ENCODE results near the gene NCKAP5L. TPM values are rescaled to one million over a fixed set of nuclear protein-coding genes. Genes with fewer than 3 reads are reported as not detected.
A peak's percentile ranks its signal among the peaks of the same experiment; 100 is the strongest.
"Not testable (repeated sequence)": the region's sequence is repeated elsewhere in the genome, so short reads cannot be mapped to it uniquely, and the experiment has no call there.

The NCKAP5L gene
- total RNA-seq, 2 experiments from 2014 or later: 2.8 TPM

GRCh38 chr12:49777800-49778748 lies 50.1 kb downstream of the NCKAP5L start:
- no peak overlapping the region for H3K27ac Mint-ChIP-seq
- intact Hi-C loops (cut with micrococcal nuclease): loop anchor here (1.0 to 5.0 kb wide), 6 partner anchors 28 to 279 kb away; partner anchors contain the start of genes ASIC1 and TMBIM6

GRCh38 chr12:49777341-49777740 lies 50.9 kb downstream of the NCKAP5L start:
- Mint-ChIP-seq H3K36me3 (ENCODE audit: low read depth) (no peaks in the 10 kb centered on the region), H3K4me3 (no peak overlapping the region)

More at GRCh38 chr12:49777800-49778748, 50.1 kb downstream of the NCKAP5L start:
- peaks cover 3% of the 10 kb centered on the region for H3K27me3 Mint-ChIP-seq (ENCODE audit: low read depth)
- no peaks in the 10 kb centered on the region for H3K36me3 Mint-ChIP-seq (ENCODE audit: low read depth)
- peaks cover 6% of the 10 kb centered on the region for H3K4me1 Mint-ChIP-seq (ENCODE audit: low read depth)
- CTCF ChIA-PET: interaction anchor here (0.6 to 3.4 kb wide), 43 partner anchors 8 to 559 kb away, joined by 3 to 46 read pairs (median 6); partner anchors contain the start of genes BCDIN3D, NCKAP5L and TMBIM6
- peak; percentile 89 for DNase-seq
- H3K9me3 Mint-ChIP-seq: no peaks in the 10 kb centered on the region
- H3K4me3 Mint-ChIP-seq: no peak overlapping the region

GRCh38 chr12:49776858-49777257 lies 51.4 kb downstream of the NCKAP5L start:
- Mint-ChIP-seq H3K27ac (no peak overlapping the region), H3K36me3 (ENCODE audit: low read depth) (no peaks in the 10 kb centered on the region), H3K27me3 (ENCODE audit: low read depth) (peaks cover 3% of the 10 kb centered on the region), H3K9me3 (no peaks in the 10 kb centered on the region), H3K4me3 (no peak overlapping the region), H3K4me1 (ENCODE audit: low read depth) (peaks cover 6% of the 10 kb centered on the region)
- intact Hi-C loops (cut with micrococcal nuclease): loop anchor here (1.0 to 5.0 kb wide), 6 partner anchors 62 to 293 kb away; partner anchors contain the start of genes ASIC1 and FMNL3
- CTCF ChIA-PET: interaction anchor here (0.5 to 3.4 kb wide), 29 partner anchors 9 to 279 kb away, joined by 3 to 46 read pairs (median 7); partner anchors contain the start of genes BCDIN3D, NCKAP5L and TMBIM6
- no peak for DNase-seq

More at GRCh38 chr12:49777341-49777740, 50.9 kb downstream of the NCKAP5L start:
- Mint-ChIP-seq H3K27ac (no peak overlapping the region), H3K27me3 (ENCODE audit: low read depth) (peaks cover 3% of the 10 kb centered on the region), H3K9me3 (no peaks in the 10 kb centered on the region), H3K4me1 (ENCODE audit: low read depth) (peaks cover 6% of the 10 kb centered on the region)
- DNase-seq: no peak
- intact Hi-C loops (cut with micrococcal nuclease): loop anchor here (2.0 to 5.0 kb wide), 2 partner anchors 141 to 280 kb away; partner anchors contain the start of gene ASIC1
- CTCF ChIA-PET: interaction anchor here (0.6 to 3.4 kb wide), 38 partner anchors 9 to 560 kb away, joined by 3 to 46 read pairs (median 6); partner anchors contain the start of genes BCDIN3D, NCKAP5L and TMBIM6

- Mint-ChIP-seq H3K4me1 (ENCODE audit: low read depth) (peaks cover 6% of the 10 kb centered on the region), H3K4me3 (no peak overlapping the region), H3K27me3 (ENCODE audit: low read depth) (peaks cover 3% of the 10 kb centered on the region), H3K36me3 (ENCODE audit: low read depth) (no peaks in the 10 kb centered on the region), H3K9me3 (no peaks in the 10 kb centered on the region), H3K27ac (no peak overlapping the region)
- intact Hi-C loops (cut with micrococcal nuclease): loop anchor here (1.0 to 5.0 kb wide), 6 partner anchors 63 to 294 kb away; partner anchors contain the start of genes ASIC1 and FMNL3
- peak; percentile 80 for DNase-seq
- CTCF ChIA-PET: interaction anchor here (0.5 to 3.4 kb wide), 10 partner anchors 10 to 195 kb away, joined by 4 to 46 read pairs (median 7); partner anchors contain the start of genes NCKAP5L and TMBIM6
These were observed 51.8 kb downstream of the NCKAP5L start for GRCh38 chr12:49776413-49776812.

- H3K9me3 Mint-ChIP-seq; H3K4me1 Mint-ChIP-seq (ENCODE audit: low read depth); DNase-seq; intact Hi-C loops (cut with micrococcal nuclease); H3K4me3 Mint-ChIP-seq; H3K27me3 Mint-ChIP-seq (ENCODE audit: low read depth); H3K27ac Mint-ChIP-seq; H3K36me3 Mint-ChIP-seq (ENCODE audit: low read depth): not testable (repeated sequence)
- CTCF ChIA-PET: interaction anchor here (0.6 to 1.9 kb wide), 7 partner anchors 10 to 319 kb away, joined by 3 to 7 read pairs (median 3); no protein-coding TSS in a partner anchor
These were observed 55.1 kb downstream of the NCKAP5L start for GRCh38 chr12:49773102-49773501.

- H3K27ac Mint-ChIP-seq: no peak overlapping the region
- no peaks in the 10 kb centered on the region for H3K27me3 Mint-ChIP-seq (ENCODE audit: low read depth)
- DNase-seq: no peak
- H3K36me3 Mint-ChIP-seq (ENCODE audit: low read depth): peaks cover 25% of the 10 kb centered on the region
- CTCF ChIA-PET: interaction anchor here (1.1 to 5.6 kb wide), 4 partner anchors 10 to 200 kb away, joined by 3 to 37 read pairs (median 7); partner anchors contain the start of gene TMBIM6
- H3K4me3 Mint-ChIP-seq: no peak overlapping the region
- H3K4me1 Mint-ChIP-seq (ENCODE audit: low read depth): peaks cover 46% of the 10 kb centered on the region
- H3K9me3 Mint-ChIP-seq: no peaks in the 10 kb centered on the region
- intact Hi-C loops (cut with micrococcal nuclease): no loop called here
These were observed 60.9 kb downstream of the NCKAP5L start for GRCh38 chr12:49767333-49767732.

GRCh38 chr12:49766115-49766455 lies 62.1 kb downstream of the NCKAP5L start:
- Mint-ChIP-seq H3K4me1 (ENCODE audit: low read depth) (peaks cover 59% of the 10 kb centered on the region), H3K36me3 (ENCODE audit: low read depth) (peaks cover 35% of the 10 kb centered on the region), H3K9me3 (no peaks in the 10 kb centered on the region), H3K27ac (no peak overlapping the region), H3K27me3 (ENCODE audit: low read depth) (no peaks in the 10 kb centered on the region), H3K4me3 (no peak overlapping the region)
- CTCF ChIA-PET: interaction anchor here (0.8 to 5.6 kb wide), 5 partner anchors 12 to 74 kb away, joined by 3 to 37 read pairs (median 4); partner anchors contain the start of gene TMBIM6
- intact Hi-C loops (cut with micrococcal nuclease): no loop called here
- DNase-seq: no peak

- CTCF ChIA-PET: interaction anchor here (0.6 to 5.6 kb wide), 8 partner anchors 14 to 211 kb away, joined by 3 to 37 read pairs (median 6); partner anchors contain the start of gene TMBIM6
- H3K36me3 Mint-ChIP-seq (ENCODE audit: low read depth): peaks cover 41% of the 10 kb centered on the region
- no peaks in the 10 kb centered on the region for H3K9me3 Mint-ChIP-seq
- H3K27ac Mint-ChIP-seq: peak overlapping the region; percentile 76
- intact Hi-C loops (cut with micrococcal nuclease): loop anchor here (5.0 kb wide), 1 partner anchor 127 kb away; no protein-coding TSS in a partner anchor
- no peak for DNase-seq
- peaks cover 61% of the 10 kb centered on the region for H3K4me1 Mint-ChIP-seq (ENCODE audit: low read depth)
- no peaks in the 10 kb centered on the region for H3K27me3 Mint-ChIP-seq (ENCODE audit: low read depth)
- no peak overlapping the region for H3K4me3 Mint-ChIP-seq
These were observed 64.1 kb downstream of the NCKAP5L start for GRCh38 chr12:49764126-49764525.

- peak; percentile 91 for DNase-seq
- Mint-ChIP-seq H3K4me3 (no peak overlapping the region), H3K9me3 (no peaks in the 10 kb centered on the region), H3K36me3 (ENCODE audit: low read depth) (peaks cover 51% of the 10 kb centered on the region), H3K27me3 (ENCODE audit: low read depth) (no peaks in the 10 kb centered on the region), H3K4me1 (ENCODE audit: low read depth) (peaks cover 61% of the 10 kb centered on the region), H3K27ac (peak overlapping the region; percentile 76)
- CTCF ChIA-PET: interaction anchor here (0.7 to 4.7 kb wide), 22 partner anchors 8 to 118 kb away, joined by 3 to 34 read pairs (median 4); partner anchors contain the start of gene TMBIM6
- intact Hi-C loops (cut with micrococcal nuclease): loop anchor here (5.0 kb wide), 1 partner anchor 126 kb away; no protein-coding TSS in a partner anchor
These were observed 65.1 kb downstream of the NCKAP5L start for GRCh38 chr12:49763006-49763591.

- H3K36me3 Mint-ChIP-seq (ENCODE audit: low read depth): peaks cover 58% of the 10 kb centered on the region
These were observed 65.8 kb downstream of the NCKAP5L start for GRCh38 chr12:49762468-49762847.

GRCh38 chr12:49761677-49762467 lies 66.3 kb downstream of the NCKAP5L start:
- H3K9me3 Mint-ChIP-seq: no peaks in the 10 kb centered on the region

More at GRCh38 chr12:49762468-49762847, 65.8 kb downstream of the NCKAP5L start:
- DNase-seq: peak; percentile 49
- Mint-ChIP-seq H3K9me3 (no peaks in the 10 kb centered on the region), H3K27ac (peak overlapping the region; percentile 76), H3K27me3 (ENCODE audit: low read depth) (no peaks in the 10 kb centered on the region), H3K4me1 (ENCODE audit: low read depth) (peaks cover 59% of the 10 kb centered on the region), H3K4me3 (no peak overlapping the region)
- CTCF ChIA-PET: interaction anchor here (0.6 to 4.7 kb wide), 28 partner anchors 8 to 458 kb away, joined by 3 to 34 read pairs (median 4); partner anchors contain the start of gene TMBIM6
- intact Hi-C loops (cut with micrococcal nuclease): loop anchor here (1.0 to 5.0 kb wide), 4 partner anchors 8 to 125 kb away; partner anchors contain the start of gene TMBIM6

More at GRCh38 chr12:49761677-49762467, 66.3 kb downstream of the NCKAP5L start:
- peak overlapping the region; percentile 76 for H3K27ac Mint-ChIP-seq
- H3K4me3 Mint-ChIP-seq: no peak overlapping the region
- peaks cover 63% of the 10 kb centered on the region for H3K36me3 Mint-ChIP-seq (ENCODE audit: low read depth)
- H3K27me3 Mint-ChIP-seq (ENCODE audit: low read depth): no peaks in the 10 kb centered on the region
- CTCF ChIA-PET: interaction anchor here (0.6 to 4.7 kb wide), 26 partner anchors 7 to 459 kb away, joined by 3 to 34 read pairs (median 4); partner anchors contain the start of gene TMBIM6
- intact Hi-C loops (cut with micrococcal nuclease): loop anchor here (1.0 to 5.0 kb wide), 4 partner anchors 8 to 125 kb away; partner anchors contain the start of gene TMBIM6
- DNase-seq: no peak
- peaks cover 55% of the 10 kb centered on the region for H3K4me1 Mint-ChIP-seq (ENCODE audit: low read depth)

All from activated naive CD4-positive, alpha-beta T cell treated with anti-CD3 and anti-CD28 coated beads for 36 hours (primary cell).